HuH-7.5 (cell line): ENCODE results near the gene KCNJ4.
"Not testable (repeated sequence)": the region's sequence is repeated elsewhere in the genome, so short reads cannot be mapped to it uniquely, and the experiment has no call there.

ENCODE experiments used
- DNase-seq: peaks from one replicate; pipeline ENCODE4 v3.0.0; 2011; ENCODE audit warnings: low spot score

Gene KCNJ4

DNA sequence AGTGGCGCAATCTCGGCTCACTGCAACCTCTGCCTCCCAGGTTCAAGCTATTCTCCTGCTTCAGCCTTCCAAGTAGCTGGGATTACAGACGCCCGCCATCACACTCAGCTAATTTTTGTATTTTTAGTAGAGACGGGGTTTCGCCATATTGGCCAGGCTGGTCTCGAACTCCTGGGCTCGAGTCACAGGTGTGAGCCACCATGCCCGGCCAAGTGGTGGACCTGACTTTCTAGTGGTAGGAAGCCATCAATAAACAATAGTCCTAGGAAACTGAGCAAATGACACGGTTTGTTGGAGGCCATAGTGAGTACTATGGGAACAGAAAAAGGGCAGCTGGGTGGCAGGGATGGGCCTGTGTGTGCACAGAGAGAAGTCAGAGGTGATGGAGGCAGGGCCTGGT is 15.2 kb upstream of the KCNJ4 start:
- DNase-seq, result not testable (repeated sequence)

DNA sequence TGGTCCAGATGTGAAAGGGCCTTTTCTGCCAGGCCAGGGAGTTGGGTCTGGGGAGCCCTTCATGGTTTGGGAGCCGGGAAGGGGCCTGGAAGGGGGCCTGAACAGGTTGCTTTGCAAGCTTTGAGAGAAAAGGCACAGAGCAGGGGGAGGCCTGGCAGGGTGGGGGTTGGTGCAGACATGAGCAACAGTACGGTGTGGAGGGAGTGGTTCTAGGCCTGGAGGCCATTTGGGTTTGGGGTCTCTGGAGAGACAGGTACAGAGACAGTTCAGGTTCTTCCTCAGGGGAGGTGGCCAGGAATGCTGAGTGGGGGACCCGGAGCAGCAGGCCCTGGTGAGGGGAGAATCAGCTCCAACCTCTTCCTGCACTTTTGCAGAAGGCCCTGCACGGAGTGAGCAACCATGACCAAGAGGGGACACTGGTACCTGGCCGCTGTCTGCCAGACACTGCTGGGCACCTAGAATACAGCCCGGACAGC is 14.3 kb upstream of the KCNJ4 start:
- no peak for DNase-seq

DNA sequence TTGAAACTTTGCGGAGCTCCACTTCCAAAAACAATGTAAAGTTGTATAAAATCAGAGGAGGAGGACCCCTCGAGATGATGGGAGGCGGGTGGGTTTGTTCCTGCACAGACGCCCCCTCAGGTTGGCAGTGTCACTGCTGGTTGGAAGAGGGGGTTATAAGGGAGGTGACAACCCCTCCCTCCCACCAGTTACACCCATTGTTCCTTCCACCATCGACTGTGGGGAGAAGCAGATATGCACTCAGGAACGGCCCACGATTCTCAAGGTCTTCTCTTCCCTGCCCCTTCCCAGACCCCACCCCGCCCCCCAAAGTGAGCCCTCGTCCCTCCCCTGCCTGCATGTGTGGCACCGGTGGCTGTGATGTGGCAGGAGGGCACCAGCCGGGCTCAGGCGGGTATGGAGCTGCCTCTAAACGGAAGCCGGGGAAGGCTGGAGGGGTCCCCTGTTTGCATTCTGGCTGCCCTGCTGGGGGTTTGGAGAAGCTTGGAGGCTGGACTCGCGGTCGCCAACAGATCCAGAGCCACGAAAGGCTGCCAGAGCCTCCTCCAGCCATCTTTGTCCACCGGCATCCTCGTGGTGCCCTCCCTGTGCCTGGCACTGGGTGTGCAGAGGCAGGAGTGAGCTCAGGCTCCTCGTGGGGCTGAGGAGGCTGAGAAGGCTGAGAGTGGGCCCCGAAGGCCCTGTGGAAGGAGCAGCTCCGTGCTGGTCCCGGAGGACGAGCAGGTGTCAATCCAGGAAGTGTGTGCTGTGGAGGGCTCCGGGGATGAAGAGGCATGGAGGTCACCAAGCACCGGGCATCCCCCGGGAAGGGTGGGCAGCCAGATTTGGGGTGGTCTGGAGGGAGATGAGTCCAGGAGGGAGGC is 13.7 kb upstream of the KCNJ4 start:
- no peak for DNase-seq

DNA sequence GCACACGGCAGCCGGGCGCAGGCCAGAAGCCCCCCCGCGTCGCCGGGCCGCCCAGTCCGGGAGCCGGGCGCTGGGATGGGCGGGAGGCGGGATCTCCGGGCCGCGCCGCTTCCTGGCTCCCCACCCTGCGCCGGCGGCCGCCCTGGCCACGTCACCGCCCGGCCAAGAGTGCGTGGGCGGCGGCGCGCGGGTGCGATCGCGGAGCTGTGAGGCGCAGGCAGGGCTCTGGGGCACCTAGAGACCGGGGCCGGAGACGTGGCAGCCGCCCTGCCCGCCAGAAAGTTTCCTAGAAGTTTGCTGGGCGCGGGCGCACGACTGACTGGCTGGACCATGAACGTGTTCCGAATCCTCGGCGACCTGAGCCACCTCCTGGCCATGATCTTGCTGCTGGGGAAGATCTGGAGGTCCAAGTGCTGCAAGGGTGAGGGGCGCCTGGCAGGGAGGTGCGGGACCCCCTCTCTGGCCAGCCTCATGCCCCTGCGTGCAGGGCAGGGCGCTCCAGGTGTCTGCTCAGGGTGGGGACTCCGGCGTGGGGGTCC is 13.0 kb upstream of the KCNJ4 start, which contains the start of gene KDELR3:
TSS of gene KDELR3 (plus strand) at position 193 of the 539 bp plus-strand sequence. CDS start at position 331, 138 bp downstream.
- DNase-seq, result peak; percentile 68

DNA sequence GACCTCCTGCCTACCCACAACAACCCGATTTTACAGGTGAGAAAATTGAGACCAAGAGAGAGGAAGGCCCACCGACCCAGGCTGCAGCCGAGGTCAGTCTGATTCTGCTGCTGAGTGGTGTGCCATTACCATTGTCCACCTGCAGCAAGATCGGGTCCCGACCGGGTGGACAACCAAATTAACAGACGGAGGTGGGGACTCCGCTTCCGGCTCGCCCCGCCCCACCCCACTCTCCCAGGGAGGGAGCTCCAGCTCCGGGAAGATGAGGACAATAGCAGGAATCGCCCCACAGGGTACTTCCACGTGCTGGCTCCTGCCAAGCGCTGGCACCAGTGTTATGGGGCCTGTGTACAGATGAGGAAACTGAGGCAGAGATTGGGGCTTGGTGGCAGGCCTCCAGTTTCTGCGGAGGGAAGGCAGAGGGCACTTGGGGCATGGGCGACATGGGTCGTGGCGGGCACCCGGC is 12.5 kb upstream of the KCNJ4 start:
- DNase-seq, result peak; percentile 66

DNA sequence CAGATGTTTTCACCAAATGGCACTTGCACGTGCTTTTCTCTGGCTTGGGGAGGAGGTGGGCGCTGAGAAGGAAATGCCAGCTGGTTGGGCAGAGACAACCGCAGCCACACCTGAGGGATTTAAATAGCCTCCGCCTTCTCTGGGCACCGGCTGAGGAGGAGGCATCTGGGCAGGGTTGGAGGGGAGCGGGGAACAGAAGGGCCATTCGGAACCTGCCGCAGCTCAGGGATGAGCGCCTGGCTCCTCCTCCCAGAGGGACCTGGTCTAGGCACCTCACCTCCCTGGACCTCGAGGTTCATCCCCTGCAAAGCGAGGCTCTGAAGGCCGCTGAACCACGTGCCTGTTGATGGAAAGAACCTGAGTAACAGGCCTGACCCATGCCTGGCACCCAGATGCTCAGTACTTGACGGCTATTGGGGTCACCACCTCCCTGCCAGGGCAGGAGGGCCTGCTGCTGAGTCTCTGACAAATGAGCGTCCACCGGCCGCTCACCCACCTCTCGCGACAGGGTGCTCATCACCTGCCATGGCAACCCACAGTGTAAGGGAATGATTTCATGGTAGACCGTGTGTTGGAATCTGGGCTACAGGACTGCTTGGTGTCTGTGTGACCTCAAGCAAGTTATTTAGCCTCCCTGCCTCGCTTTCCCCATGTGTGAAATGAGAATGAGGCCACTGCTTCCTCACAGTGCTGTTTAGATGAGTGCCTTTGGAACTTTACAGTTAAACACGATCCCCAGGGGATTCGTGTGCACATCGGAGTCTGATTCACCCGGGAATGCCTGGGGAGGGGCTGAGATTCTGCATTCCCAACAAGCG is 10.9 kb upstream of the KCNJ4 start:
- DNase-seq, result no peak

DNA sequence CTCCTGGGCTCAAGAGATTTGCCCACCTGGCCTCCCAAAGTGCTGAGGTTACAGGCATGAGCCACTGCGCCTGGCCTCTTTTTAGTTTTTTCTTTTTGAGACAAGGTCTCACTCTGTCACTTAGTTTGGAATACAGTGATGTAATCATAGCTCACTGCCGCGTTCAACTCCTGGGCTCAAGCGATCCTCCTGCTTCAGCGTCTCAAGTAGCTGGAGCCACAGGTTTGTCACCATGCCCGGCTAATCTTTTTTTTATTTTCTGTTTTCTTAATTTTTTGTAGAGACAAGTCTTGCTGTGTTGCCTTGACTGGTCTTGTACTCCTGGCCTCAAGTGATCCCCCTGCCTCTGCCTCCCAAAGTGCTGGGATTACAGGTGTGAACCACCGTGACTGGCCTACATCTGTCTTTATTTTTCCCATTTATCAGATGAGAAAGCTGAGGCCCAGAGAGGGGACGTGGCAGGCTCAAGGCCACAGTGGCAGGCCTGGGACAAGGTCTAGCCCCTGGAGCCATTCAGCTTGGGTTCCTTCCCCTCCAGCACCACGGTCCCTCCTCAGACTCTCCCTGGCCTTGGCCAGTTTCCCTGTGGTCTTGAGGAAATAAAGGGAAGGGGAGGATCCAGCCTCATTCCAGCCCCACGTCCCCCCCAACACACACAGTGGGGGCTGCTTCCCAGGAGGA is 10.1 kb upstream of the KCNJ4 start:
- DNase-seq, result no peak

DNA sequence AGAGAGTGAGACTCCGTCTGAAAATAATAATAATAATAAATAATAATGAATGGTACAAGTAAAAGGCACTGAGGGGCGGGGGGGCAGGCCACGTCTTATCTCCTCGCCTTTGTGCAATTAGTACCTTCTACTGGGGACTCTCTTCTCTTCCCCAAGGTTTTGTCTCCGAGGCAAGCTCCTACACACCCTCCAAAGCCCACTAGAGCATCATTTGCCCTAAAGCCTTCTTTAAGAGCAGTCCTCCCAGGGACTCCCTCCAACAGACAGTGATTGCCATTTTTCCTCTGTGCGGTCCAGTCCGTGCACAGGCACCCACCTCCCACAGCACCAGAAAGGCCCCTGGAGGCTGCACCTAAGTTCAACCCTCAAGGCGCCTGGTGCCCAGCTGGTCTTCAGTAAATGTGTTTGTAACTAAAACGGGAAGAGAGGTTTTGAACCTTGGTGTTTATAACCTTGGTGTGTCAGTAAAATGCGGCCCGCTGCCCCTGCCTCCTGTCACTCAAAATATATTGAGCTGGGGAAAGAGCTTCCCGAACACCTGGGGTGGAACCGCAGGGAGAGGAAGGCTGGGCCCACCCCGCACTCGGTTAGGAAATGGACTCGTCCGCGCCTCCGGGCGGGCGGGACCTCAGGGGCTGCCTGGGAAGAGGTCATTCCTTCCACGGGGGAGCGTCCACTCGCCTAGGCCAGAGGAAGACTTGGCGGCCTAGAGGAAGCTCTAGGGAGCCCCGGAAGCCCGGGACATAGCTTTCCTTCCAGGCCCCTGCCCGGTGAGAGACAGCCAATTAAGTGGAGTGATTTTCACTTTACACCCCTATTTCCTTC is 8.2 kb upstream of the KCNJ4 start:
- peak; percentile 94 for DNase-seq

DNA sequence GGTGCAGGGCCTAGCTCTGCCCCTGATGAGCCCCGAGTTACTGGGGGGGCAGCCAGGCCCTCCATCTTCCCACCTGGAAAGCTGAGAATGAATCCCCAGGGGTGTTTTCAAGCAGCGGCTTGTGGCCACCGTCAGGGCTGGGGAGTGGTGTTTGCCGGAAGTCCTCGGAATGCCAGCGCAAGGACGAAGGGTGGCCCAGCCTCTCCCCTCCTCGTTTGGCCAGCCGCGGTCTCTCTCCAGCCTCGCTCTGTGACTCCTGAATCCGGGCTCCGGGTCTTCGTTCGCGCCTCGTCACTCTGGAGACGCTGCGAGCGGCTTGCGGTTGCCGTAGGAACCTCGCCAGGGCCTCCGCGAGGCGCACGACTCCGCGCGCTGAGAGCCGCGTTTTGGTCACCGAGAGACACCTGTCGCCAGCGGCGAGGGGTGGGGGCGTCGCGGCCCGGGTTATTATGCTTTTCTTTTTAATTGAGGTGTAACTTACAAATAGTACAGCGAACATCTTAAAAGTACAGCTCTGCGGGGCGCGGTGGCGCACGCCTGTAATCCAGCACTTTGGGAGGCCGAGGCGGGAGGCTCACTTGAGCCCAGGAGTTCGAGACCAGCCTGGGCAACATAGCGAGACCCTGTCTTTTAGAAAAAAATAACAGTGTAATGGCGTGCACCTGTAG is 6.5 kb upstream of the KCNJ4 start:
- peak; percentile 80 for DNase-seq

DNA sequence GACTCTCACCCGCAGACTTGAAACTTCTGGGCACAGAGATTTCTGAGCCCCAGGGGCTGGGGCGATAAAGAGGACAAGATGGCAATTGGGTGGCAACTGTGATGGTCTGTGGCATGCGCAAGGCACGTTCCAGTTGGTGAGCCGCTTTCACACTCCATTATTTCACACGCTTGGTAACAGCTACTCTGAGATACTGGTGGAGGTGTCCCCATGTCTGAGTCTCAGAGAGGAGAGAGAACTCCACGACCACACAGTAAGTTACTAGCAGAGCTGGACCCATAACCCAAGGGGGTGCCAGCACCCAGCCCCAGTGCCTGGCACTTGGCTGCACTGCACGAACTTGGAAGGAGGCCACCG is 6.0 kb upstream of the KCNJ4 start:
- DNase-seq, result no peak

DNA sequence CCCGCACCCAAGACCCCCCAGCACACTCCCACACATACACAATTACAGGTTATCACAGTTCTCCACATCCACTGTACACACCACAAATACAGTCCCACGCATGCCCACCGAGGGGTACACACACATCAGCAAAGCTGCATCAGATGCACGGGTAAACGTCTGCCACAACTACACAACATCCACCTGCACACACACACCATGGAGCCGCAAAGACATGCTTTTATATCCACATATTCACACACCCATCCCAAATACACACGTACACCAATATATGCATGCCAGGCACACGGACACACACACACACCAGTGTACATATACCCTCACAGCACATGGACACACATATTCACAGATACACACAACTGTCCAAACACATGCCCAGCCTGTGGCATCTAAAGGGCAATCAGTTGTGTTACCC is 5.4 kb upstream of the KCNJ4 start:
- DNase-seq, result no peak

DNA sequence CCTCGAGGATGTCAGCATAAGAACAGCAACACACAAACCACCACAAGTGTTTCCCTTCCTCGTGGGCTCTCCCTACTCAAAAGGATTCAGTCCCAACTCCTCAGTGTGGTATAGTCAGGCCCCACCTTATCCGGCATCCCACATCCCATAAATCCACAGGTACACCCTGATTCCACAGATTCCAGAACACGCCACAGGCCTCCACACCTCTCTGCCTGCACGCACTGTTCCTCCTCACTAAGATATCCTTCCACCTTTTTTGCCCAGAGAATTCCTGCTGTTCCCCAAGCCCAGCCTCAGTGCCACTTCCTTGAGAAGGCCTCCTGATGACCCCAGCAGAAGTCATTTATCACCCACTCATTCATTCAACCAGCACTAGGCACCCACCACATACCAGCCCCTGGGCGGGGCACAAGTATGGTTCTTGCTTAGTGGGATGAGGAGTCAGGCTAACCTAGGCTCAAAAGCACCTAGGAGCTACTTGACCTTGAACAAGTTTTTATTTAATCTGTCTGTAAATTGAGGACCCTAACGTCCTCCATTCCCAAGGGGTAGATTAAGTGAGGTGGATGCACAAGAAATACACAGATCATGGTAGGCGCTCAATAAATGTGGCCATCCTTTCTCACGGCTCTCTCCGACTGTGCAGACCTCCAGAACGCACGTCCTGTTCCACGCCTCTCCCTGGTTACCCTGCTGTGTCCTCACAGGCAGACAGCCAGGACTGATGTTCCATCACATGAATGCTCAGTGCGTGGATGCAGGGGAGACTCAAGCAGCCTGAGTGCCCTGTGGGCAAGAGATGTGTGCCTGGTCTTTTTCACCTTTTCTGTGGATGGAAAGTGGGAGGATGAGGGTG is 2.1 kb upstream of the KCNJ4 start:
- no peak for DNase-seq

DNA sequence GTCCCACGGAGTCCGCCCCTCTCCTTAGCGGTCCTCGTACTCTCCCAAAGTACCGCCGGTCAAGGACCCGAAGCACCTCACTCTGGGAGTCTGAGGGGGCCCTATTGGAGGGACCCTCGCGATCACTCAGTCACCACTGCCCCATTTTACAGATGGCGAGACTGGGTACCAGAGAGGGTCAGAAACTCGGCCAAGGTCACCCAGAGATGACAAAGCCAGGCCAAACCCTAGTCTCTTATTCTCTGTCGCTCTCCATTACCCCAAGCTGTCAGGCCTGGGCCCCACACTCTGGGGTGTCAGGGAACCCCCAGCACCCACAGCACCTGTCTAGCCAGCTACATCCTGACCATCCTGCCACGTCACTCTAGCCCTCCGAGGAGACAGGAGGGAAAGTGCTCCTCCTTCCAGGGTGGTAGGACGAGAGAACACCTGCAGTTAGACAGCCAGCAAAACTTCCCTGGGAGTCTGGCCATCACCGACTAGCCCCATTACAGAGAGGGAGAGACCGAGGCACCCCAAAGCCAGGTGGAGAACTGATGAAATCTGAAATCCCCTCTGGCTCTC is 1.4 kb upstream of the KCNJ4 start:
- DNase-seq, result no peak

DNA sequence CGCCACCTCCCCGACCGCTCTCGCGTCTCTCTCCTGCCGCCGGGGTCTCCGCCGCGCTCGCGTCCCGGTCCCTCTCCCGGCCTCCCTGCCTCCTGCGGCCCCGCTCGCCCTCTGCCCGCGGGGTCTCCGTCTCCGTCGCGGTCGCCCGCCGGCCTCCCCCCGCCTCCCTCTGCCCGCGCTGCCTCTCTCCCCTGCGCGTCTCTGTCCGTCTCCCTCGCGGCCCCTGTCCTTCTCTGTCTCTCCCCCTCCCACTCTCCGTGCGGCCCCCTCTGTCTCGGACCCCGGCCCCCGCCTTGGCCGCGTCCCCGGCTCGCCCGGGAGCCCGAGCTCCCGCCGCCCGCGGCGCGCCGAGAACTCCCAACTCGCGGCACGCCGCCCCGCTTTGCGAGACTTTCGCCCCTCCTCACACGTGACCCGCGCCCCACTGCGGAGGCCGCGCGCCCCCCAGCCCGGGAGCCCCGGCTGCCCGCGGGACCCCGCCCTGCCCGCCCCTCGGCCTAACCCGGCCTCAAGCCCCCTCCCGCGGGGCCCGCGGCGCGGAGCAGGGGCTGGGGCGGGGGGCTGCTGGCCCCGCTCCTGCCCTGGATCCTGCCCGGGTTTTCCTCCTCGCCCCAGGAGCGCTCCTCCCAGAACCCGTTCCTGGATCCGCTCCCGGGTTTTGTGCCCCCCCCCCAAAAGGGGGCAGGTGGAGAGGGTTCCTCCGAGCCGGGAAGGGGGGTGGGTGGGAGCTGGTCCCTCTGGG is 702 bp upstream of the KCNJ4 start:
- DNase-seq, result peak; percentile 81

DNA sequence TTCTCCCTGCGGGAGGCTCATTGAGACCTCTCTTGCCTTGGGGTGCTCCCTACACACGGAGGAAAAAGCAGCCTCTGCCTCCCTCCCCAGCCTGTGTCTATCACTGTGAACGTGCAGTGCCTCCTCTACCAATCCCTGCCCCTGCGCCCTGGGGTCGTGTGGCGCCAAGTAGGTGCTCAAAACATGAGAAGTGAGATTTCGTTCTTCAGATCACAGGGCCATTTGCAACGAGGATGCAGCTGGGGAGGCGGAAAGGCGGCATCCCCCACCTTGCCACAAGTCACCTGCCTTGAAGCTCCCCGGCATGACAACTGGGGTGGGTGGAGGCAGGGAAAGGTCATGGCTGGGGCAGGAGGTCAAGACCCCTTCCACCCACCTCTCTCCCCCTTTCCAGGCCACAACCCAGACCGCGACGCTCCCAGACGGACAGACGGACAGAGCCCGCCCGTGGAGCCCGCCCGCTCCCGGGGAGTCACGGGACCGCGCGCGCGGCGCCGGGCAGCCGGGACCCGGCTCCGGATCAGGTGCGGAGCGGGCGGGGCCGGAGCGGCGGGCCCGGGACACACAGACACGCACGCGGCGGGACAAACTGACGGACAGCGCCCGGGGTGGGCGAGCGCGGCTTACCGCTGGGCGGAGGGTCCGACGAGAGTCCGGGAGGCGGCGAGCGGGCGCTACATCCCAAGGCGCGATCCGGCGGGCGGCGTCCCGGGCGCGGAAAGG is 485 bp downstream of the KCNJ4 start:
- DNase-seq, result peak; percentile 53

DNA sequence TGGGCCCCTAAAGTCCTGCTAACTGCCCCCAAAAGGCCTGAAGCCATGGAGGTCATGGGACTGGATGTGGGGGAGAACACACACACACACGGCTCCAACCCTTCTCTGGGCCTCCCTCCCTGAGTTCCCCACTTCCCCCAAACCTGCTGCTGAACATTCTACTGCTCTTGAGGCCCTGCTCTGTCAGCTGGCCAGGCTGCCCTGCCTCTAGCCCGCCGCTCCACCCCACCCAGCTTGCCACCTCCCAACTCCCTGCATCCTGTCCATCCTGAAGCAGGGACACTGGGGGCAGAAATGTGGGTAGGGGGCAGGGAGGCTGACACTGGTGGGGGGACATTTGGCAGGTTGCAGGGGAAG is 1.0 kb downstream of the KCNJ4 start:
- no peak for DNase-seq

DNA sequence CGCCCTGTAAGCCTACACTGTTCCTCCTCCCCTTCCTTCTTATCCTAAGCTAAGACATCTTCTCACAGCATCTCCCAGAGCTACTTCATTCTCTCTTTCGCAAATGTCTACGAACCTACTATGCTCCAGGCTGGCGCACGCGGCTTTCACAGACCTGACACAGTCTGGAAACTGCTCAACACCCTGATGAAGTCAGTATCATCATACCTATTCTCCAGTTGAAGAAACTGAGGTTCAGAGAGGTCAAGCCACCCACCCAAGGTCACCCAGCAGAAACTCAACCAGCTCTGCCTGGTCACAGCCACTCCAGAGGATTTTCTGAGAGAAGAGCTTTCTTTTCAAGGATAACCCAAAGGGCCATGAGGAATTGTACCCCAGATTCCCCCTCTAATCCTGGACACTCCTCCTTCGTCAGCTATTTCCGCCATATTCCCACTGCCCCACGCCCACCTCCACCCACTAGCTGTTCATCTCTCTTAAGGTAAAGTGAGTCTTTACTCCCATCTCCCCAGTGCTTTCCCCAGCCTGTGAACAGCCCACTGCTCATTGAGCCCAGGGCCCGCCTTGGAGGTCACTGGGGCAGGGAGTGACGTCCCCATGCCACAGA is 1.8 kb downstream of the KCNJ4 start:
- no peak for DNase-seq
